Activated CD8-positive, alpha-beta T cell treated with anti-CD3 and anti-CD28 coated beads for 36 hours (primary cell): ENCODE measurements around the gene SIGLEC14. TPM values are rescaled to one million over a fixed set of nuclear protein-coding genes. Genes with fewer than 3 reads are reported as not detected.

Experiments used
- ATAC-seq: fragments of 200-7000 bp; cut with Tn5 transposase; one replicate; pipeline ENCODE4 v1.10.0; 2021; ENCODE audit warnings: mild to moderate bottlenecking, moderate library complexity
- CTCF ChIA-PET: fragments of 350-600 bp; sonication (Branson Sonifier 250); formaldehyde crosslinking; loops from one replicate; lab custom pipeline; 2021; ENCODE audit warnings: antibody characterized with exemption; lab: Charles Lee
- POLR2A ChIA-PET: fragments of 350-600 bp; sonication (Branson Sonifier 250); formaldehyde crosslinking; loops from one replicate; lab custom pipeline; 2021; ENCODE audit warnings: antibody characterized with exemption; lab: Charles Lee
- DNase-seq: peaks from one replicate; pipeline ENCODE4 v3.0.0-alpha.2; 2020
- H3K27ac Mint-ChIP-seq: one replicate; pipeline ENCODE4 v1.8.0; 2021; ENCODE audit warnings: mild to moderate bottlenecking, mixed read lengths
- H3K27me3 Mint-ChIP-seq: one replicate; pipeline ENCODE4 v1.8.0; 2021; ENCODE audit warnings: mixed read lengths
- H3K36me3 Mint-ChIP-seq: one replicate; pipeline ENCODE4 v1.8.0; 2021; ENCODE audit warnings: low read depth, mixed read lengths
- H3K4me1 Mint-ChIP-seq: one replicate; pipeline ENCODE4 v1.8.0; 2021; ENCODE audit warnings: low read depth, mixed read lengths
- H3K4me3 Mint-ChIP-seq: one replicate; pipeline ENCODE4 v1.8.0; 2021; ENCODE audit warnings: mild to moderate bottlenecking, moderate library complexity, mixed read lengths
- H3K9me3 Mint-ChIP-seq: one replicate; pipeline ENCODE4 v1.8.0; 2021; ENCODE audit warnings: mixed read lengths
- intact Hi-C: fragments of 100-400 bp; cut with micrococcal nuclease; formaldehyde crosslinking; loops from one replicate; pipeline ENCODE4 v1.10.0; 2022
- total RNA-seq, 2 experiments: library from RNA; stranded (reverse); gene quantifications; one replicate each; pipeline ENCODE4 v1.2.3, GENCODE V29; 2021
- TF ChIP-seq, protein P1 (sequence below): fragments of 200-600 bp; IDR thresholded peaks from one replicate; pipeline ENCODE4 v1.8.0; 2022; ENCODE audit warnings: antibody characterized with exemption, mild to moderate bottlenecking

SIGLEC14 gene
- total RNA-seq, 2 experiments from 2014 or later = not detected

- Mint-ChIP-seq H3K4me3 (no peak overlapping the region), H3K4me1 (peaks cover 13% of the 10 kb centered on the region), H3K27ac (no peak overlapping the region), H3K36me3 (no peaks in the 10 kb centered on the region), H3K9me3 (peaks cover 5% of the 10 kb centered on the region), H3K27me3 (peaks cover 9% of the 10 kb centered on the region)
- TF ChIP-seq, protein P1, sequence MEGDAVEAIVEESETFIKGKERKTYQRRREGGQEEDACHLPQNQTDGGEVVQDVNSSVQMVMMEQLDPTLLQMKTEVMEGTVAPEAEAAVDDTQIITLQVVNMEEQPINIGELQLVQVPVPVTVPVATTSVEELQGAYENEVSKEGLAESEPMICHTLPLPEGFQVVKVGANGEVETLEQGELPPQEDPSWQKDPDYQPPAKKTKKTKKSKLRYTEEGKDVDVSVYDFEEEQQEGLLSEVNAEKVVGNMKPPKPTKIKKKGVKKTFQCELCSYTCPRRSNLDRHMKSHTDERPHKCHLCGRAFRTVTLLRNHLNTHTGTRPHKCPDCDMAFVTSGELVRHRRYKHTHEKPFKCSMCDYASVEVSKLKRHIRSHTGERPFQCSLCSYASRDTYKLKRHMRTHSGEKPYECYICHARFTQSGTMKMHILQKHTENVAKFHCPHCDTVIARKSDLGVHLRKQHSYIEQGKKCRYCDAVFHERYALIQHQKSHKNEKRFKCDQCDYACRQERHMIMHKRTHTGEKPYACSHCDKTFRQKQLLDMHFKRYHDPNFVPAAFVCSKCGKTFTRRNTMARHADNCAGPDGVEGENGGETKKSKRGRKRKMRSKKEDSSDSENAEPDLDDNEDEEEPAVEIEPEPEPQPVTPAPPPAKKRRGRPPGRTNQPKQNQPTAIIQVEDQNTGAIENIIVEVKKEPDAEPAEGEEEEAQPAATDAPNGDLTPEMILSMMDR = no peak
- ChIA-PET POLR2A (no interaction called here), CTCF (no interaction called here)
- intact Hi-C loops = no loop called here
- no peak for ATAC-seq
- DNase-seq = no peak
Observed at GRCh38 chr19:51686171-51686570, 39.5 kb upstream of the SIGLEC14 start.

GRCh38 chr19:51681286-51681941 lies 34.8 kb upstream of the SIGLEC14 start:
- CTCF ChIA-PET = interaction anchor here (1.2 to 1.5 kb wide), 2 partner anchors 23 to 25 kb away, joined by 3 to 5 read pairs; no protein-coding TSS in a partner anchor
- TF ChIP-seq, protein P1 = no peak
- Mint-ChIP-seq H3K9me3 (peaks cover 12% of the 10 kb centered on the region), H3K27ac (no peak overlapping the region), H3K27me3 (peaks cover 2% of the 10 kb centered on the region), H3K4me1 (peaks cover 8% of the 10 kb centered on the region), H3K36me3 (peaks cover 1% of the 10 kb centered on the region), H3K4me3 (no peak overlapping the region)
- no peak for DNase-seq
- intact Hi-C loops = no loop called here
- ATAC-seq = no peak
- POLR2A ChIA-PET = interaction anchor here (1.8 kb wide), 1 partner anchor 23 kb away, joined by 4 read pairs; no protein-coding TSS in a partner anchor

- H3K9me3 Mint-ChIP-seq = peaks cover 14% of the 10 kb centered on the region
- ATAC-seq (no peak), DNase-seq (no peak)
- TF ChIP-seq, protein P1 = no peak
- H3K36me3 Mint-ChIP-seq = peaks cover 4% of the 10 kb centered on the region
- peaks cover 15% of the 10 kb centered on the region for H3K4me1 Mint-ChIP-seq
- ChIA-PET POLR2A (no interaction called here), CTCF (interaction anchor here (1.6 kb wide), 1 partner anchor 19 kb away, joined by 5 read pairs; no protein-coding TSS in a partner anchor)
- intact Hi-C loops = no loop called here
- no peak overlapping the region for H3K4me3 Mint-ChIP-seq
- no peak overlapping the region for H3K27ac Mint-ChIP-seq
- peaks cover 2% of the 10 kb centered on the region for H3K27me3 Mint-ChIP-seq
Observed at GRCh38 chr19:51680474-51680873, 33.8 kb upstream of the SIGLEC14 start.

DNA sequence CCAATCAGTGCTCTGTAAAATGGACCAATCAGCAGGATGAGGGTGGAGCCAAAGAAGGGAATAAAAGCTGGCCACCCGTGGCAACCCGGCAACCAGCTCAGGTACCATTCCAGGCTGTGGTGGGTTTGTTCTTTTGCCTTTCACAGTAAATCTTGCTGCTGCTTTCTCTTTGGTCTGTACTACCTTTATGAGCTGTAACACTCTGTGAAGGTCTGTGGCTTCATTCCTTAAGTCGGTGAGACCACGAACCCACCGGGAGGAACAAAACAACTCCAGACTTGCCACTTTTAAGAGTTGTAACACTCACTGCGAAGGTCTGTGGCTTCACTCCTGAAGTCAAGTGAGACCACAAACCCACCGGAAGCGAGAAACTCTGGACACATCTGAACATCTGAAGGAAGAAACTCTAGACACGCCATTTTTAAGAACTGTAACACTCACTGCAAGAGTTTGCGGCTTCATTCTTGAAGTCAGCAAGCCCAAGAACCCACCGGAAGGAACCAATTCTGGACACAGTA lies 30.0 kb upstream of the SIGLEC14 start:
- POLR2A ChIA-PET = no interaction called here
- CTCF ChIA-PET = interaction anchor here (0.6 to 3.0 kb wide), 6 partner anchors 12 to 204 kb away, joined by 3 to 15 read pairs (median 4); no protein-coding TSS in a partner anchor
- peak; percentile 87 for DNase-seq
- TF ChIP-seq, protein P1 = no peak
- peaks cover 5% of the 10 kb centered on the region for H3K27me3 Mint-ChIP-seq
- peak overlapping the region; percentile 72 for H3K27ac Mint-ChIP-seq
- peak; percentile 86 for ATAC-seq
- H3K9me3 Mint-ChIP-seq = peaks cover 10% of the 10 kb centered on the region
- H3K4me3 Mint-ChIP-seq = peak overlapping the region; percentile 31
- H3K4me1 Mint-ChIP-seq = peaks cover 15% of the 10 kb centered on the region
- H3K36me3 Mint-ChIP-seq = peaks cover 4% of the 10 kb centered on the region
- intact Hi-C loops = no loop called here
